Activated T-helper 1 cell treated with anti-CD3 and anti-CD28 coated beads, Interleukin-2, amount 50 U/mL, for 16 hours (primary cell): ENCODE results near the gene FCMR.

Source experiments
- DNase-seq, 2 donors: peaks; one replicate each; pipeline ENCODE4 v3.0.0-alpha.2; 2020; ENCODE audit warnings: low read depth in 1 of 2, low spot score in 1 of 2

Gene FCMR

DNA sequence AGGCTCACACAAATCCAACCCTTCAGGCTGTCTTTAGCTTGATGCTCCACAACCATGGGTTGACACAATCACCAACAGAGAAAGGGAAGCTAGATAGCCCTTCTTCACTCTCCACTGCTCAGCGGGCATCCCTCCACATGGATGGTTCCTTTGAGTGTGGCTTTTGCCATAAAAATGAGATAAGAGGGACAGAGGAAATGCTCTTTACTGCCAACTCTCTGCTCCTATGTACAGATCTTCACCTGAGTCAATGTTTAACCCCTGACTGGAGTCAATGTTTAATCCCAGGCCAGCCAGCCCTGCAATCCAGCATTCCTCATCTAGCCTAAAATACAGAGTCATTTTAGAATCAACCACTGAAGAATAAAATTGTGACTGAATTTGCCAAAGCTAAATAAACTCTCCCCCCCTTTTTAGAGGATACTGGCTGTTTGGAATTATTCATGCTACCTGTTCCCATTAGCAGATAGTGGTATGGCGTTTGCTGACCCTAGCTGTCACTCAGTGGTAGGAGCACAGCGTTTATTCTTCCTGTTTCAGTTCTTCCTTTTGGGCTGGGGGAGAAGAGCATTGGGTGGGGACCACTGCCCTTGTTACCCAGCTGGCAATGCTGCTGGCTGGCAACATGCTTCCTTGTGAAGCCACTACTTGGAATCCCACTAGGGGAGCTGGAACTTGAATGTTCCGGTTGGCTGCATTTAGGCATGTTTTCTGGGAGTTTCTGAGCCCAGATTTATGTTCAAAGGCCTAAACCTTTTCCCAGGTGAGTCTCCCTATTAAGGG lies 29.8 kb upstream of the FCMR start:
- DNase-seq: no peak

DNA sequence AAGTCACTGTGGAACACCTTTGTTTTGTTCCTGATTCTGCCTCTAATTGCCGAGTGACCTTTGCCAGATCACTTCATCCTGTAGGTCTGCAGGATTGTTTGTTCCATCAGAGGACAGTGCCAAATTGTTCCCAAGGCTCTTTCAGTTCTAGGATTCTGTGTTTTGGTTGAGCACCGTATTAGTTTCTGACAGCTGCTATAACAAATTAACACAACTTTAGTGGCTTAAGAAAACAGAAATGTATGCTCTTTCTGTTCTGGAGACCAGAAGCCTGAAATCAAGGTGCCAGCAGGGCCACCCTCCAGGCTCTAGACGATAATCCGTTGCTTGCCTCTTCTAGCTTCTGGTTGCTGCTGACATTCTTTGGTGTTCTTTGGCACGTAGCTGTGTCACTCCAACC lies 27.9 kb upstream of the FCMR start:
- DNase-seq: no peak

DNA sequence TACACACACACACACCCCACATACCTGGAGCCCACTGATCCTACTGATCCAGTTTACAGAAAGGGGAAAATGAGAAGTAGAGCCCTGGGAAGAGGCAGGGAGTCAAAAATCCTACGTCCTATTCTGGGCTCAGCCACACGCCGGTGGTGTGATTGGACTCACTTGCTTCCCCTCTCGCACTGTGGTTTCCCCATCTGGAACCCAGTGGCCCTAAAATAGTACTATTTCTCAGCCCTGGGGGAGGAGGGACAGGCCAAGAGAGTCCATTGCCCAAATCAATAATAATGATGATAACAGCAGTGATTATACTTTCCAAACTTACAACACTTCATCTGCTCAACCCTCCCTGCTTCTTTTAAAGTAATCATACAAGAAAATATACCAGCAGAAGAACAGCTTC lies 27.5 kb upstream of the FCMR start:
- no peak for DNase-seq

DNA sequence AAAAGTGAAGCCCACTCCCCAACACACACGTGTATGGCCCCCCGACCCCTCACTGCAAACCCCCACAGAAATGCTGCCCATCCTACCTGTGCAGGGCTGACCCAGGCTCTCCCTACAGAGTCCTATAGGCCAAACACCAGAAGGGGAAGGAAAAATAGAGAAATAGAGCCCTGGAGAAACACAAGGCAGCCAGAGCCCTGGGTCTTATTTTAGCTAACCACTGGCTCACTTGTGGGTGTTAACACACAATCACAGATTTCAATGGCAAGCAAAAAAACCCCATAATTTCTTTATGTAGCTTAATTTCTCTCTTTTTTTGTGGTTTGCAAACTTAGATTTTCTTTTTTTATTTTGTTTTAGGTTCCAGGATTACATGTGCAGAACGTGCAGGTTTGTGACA lies 25.5 kb upstream of the FCMR start:
- DNase-seq: no peak

DNA sequence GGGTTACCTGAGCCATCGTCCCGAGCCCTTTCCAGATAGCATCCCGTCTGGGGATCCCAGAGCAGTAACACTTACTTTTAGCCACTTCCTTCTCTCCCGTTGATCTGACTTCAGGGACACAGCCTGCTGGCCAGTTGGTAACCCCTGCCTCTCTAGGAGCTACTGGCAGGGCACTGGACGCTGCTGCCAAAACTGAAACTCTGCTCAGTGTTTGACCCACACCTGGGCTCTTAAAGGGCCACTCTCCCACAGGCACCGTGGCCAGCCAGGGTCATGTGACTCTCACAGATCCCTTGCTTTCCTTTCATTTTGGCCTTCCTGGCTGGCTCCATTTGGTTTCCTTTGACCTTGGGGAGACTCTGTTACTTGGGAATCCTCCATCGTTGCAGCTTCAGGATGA lies 24.5 kb upstream of the FCMR start, which contains the start of gene PIGR:
Gene PIGR (minus strand): TSS at position 206 of the 400 bp plus-strand sequence. CDS start 5,935 bp downstream, outside the sequence.
- DNase-seq: no peak

DNA sequence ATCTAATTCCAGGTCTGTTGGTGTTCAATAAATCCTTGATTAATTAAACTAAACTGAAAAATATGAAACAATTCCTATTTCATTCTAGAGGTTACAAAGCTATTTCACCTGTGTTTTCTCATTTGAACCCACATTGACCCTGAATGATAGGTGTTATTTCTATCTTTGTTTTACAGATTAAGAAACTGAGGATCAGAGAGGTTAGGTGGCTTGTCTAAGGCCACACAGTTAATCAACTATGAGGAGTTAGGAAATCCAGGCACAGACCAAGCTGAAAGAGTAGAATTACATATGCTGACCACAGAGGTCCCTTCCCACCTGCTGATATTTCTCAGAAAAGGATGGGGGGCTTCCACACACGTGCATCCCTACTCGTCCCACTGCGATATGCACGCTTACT lies 24.0 kb upstream of the FCMR start:
- no peak for DNase-seq

DNA sequence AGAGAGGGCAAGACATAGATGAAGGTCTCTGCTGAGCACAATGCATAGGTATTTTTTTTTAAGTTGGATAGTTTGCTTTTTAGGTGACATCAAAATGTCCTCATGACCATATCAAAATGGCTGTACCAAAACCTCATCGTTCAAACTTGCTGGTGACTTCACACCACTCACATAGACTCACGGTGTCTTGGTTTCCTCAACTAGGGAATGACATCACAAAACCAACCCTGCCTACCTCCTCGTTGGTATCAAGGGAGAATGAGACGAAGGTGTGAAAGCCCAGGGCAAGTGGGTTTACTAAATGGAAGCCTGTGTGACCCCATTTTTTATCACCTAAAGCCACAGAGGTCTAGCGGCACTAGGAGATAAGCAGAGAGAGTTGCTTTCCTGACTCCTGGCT lies 23.0 kb upstream of the FCMR start:
- DNase-seq: no peak

DNA sequence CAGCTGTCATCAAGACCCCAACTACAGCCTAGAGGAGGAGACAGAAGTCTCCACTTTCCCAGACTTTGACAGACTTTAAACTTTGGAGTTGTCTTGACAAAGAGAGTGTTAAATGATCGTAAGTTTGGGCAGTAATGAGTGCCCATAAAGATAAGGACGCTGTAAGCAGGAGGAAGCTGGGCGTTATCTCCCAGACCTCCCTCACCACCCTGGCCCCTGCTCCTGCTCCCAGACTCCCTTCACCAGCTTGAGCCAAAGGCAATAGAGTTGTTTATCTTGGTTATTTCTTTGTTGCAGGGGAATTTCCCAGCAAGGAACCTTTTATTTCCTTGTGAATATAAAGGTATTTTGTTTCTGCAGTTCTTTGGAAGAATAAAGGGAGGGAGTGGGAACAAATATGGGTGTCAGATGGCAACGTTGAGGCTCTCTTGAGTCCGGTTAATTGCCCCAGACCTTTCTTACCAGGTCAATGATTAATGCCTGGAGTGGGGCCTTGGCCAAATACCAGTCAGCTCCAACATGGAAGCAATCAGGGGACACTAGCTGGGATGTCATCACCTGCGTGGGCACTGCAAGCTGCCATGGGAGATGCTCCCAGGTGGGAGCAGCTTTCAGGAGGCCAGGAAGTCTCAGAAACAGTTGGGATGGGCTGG lies 20.2 kb upstream of the FCMR start:
- DNase-seq: no peak

DNA sequence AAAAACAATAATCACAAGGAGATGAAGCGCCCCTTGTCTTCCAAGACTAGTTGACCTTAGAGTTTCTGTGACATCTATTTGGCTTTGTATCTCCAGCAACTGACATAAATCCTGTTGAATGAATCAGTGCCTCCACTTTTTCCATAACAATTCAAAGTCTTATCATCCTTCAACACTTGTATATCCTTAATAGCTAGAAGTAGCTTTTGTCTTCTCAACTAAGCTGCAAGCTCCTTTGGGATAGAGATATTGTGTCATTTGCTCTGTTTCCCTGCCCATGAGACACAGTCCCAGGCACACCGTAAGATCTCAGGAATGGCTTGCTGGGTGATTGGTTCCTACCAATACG lies 18.8 kb upstream of the FCMR start:
- DNase-seq: no peak

DNA sequence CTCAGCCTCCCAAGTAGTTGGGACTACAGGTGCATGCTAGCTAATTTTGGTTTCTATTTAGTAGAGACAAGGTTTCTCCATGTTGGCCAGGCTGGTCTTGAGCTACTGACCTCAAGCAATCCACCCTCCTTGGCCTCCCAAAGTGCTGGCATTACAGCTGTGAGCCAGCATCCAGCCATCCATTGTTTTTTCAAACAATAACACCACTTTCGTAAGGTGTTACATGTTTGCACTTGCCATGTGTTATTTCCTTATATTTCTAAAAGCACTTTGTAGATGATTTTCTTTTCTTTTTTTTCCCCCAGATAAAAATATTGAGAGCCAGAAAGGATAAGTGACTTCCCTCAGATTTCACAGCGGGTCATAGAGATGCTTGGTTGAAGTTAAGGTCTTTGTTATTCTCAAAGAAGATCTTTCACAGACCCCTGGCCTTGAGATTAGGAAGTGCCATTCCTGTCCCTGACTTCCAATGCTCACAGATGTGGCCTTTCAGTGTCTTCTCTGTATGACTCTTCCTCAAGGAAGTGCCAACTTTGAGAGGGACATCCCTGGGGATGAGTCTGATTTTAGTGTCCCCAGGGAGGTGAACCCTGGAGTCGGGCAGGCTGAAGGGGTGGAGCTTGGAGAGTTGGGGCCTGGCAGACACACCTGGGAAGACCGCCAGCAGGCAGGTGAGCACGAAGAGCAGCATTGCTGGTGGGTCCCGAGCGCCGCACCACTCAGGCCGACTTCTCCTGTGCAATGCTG lies 18.3 kb upstream of the FCMR start:
- DNase-seq: no peak

DNA sequence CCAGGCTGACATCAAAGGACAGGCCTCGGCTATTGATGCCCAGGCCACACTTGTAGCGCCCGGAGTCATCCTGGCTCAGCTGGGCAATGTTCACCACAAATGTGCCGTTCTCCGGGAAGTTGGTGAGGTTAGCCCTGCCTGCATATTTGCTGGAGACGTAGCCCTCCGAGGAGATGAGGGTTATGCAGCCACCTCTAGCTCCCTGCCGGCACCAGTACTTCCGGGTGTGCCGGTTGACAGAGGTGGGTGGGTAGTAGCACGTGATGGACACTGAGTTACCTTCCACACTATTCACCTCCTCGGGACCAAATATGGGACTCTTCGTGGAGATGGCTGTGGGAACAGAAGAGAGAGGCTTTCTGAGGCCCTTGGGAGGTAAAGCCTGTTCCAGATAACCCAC lies 17.4 kb upstream of the FCMR start:
- no peak for DNase-seq

DNA sequence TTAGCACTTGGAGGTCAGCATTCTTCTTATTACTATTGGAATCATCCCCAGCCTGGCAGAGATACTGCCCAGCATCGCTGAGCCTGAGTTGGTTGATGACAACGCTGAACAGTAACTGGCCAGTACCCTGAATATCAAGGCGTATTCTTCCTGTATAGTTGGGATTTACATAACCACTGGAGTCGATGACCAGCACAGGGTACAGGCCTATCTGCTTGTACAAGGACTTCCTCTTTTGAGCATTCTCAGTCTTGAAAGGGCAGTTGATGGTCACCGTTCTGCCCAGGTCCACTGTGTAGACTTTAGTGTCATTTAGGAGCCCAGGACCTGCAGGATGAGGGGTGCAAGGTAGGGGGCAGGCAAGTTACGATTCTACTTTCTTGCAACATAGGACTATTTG lies 15.7 kb upstream of the FCMR start:
- DNase-seq: no peak

DNA sequence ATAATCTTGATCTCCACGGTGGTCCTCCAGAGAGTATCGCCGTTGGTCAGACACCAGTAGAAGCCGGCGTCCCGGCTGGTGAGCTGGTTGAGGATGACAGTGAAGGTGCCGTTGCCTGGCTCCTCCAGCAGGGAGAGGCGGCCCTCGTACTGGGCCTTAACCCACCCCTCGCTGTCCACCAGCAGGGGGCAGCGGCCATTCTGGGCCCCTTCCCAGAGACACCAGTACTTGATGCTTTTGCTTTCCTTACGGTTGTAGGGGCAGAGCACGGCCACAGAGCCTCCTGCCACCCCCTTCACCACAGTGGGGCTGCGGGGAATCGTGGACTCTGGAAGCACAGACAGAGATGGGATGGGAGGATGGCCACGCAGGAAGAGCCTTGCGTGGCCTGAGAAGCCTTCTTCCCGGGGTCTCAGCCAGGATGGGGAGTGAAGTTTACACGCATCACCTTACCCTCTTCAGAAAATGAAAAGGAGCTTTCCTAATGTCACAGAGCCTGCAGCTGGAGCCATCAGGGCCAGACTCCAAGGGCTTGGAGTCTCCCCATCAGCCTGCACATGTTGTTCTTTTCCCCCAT lies 13.8 kb upstream of the FCMR start:
- DNase-seq: no peak

DNA sequence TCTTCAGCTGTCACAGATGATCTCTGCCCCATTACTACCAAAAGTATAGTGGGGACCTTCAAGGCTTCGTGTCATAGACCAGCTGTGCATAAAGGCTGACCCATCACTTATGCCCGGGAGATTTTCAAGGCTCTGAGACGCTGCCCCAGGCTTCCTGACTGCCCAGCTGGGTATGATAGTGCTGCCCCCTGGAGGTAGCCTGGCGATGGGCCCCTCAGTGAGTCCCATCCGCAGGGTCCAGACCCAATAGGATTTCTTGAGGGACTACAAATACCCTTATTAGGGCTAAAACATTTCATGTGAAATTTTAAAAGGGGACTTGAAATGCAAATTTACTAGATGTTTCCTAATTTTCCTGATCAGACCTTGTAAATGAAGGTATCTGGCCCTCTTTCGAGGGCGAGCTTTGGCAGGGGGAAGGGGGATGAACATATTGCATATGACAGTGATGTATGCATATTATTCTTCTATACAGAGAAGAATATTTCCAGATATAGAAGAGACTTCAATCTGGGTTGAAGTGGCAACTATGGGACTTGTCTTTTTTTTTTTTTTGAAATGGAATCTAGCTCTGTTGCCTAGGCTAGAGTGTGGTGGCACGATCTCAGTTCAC lies 11.7 kb upstream of the FCMR start:
- DNase-seq: peak; percentile 58

DNA sequence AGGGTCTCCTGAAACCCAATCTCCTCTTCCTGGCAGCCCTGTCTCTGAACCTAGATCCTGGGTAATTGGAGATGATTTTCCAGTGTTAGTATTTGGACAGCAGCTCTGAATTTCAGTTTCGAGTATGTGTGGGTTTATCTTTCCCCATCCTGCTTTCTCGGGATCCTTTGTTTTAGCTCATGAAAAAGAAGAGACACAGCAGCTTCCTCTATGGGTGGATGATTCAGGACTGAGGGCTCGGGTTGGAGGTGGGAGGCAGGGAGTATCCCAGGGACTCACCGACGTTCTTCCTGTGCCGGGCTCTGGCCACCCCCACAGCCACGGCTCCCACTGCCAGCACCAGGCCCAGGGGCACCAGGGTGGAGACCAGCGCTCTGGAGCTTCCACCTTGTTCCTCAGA lies 10.4 kb upstream of the FCMR start:
- no peak for DNase-seq

DNA sequence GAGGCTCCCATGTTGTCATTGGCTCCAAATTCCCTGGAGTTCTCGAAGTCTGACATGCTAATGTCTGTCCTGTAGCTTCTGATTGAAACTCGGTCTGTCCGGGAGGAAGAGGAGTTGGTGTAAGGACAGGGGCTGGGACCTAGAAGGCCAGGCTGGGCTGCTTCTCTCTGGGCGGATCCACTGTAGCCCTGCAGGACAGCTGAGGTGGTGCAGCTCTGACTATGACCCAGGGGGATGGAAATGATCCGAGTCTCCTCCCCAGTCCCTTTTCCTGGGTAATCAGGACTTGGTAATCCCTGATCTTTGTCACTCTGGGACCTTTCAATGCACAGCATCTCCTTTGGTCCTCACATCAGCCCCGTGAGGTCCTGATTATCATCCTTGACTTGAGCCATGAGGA lies 10.0 kb upstream of the FCMR start:
- no peak for DNase-seq

DNA sequence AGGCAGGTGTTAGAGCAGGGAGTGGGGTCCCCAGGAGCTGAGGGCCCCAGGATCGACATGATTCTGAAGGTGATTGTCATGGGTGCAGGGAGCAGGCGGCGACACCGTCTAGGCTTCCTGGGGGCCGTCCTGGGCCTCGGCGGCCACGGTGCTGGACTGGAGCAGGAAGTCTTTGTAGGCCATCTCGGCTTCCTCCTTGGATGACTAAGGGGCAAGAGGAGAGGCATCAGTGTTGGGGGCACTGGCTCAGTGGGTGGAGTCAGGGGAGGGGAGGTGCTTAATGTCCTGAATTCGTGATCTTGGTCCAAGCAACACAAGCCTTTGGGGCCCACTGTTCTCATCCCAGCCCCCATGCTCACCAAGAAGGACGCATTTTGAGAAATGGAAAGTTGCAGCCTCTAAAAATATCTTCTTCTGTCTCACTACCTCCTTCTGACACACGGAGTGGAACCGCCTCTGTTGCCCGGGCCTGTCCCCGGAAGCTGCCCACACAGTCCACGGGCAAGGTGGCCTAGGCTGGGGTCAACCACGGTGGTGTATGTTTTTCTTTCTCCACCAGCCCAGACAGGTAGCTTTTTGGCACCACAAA lies 8.6 kb upstream of the FCMR start:
- no peak for DNase-seq

DNA sequence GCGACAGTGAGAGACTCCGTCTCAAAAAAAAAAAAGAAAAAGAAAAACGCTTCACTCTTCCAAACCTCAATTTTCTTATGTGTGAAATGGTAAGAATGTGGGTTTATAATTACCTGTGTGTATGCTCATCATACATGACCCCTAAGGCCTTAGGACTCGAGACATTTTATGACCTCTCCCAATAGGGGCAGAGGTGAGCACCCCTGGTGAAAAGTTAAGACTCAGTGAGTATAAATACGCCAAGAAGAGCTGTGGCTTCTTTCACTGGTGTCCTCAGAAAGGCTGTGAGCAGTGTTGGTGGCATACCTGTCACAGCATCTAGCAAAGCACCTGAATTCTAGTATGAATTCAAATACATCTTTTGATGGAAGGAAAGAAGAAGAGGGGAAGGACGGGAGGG lies 7.8 kb upstream of the FCMR start:
- DNase-seq: no peak

DNA sequence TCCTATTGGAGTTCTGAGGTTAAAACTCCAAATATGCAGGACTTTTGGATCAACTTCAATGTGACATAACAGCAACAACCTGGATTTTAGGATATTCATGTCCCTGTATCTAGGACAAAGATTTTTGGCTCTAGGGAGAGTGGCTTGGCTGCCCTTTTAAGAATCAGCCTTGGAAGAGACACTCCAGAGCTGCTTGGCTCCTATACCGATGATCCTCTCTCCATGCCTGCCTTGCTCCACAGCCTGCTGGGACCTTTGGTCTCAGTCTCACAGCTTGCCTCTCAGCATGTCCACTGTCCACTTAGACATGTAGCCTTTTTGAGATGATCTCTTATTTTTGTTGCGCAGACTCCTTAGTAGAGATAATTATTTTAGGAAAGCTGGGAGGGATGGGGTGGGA lies 4.5 kb upstream of the FCMR start:
- no peak for DNase-seq

DNA sequence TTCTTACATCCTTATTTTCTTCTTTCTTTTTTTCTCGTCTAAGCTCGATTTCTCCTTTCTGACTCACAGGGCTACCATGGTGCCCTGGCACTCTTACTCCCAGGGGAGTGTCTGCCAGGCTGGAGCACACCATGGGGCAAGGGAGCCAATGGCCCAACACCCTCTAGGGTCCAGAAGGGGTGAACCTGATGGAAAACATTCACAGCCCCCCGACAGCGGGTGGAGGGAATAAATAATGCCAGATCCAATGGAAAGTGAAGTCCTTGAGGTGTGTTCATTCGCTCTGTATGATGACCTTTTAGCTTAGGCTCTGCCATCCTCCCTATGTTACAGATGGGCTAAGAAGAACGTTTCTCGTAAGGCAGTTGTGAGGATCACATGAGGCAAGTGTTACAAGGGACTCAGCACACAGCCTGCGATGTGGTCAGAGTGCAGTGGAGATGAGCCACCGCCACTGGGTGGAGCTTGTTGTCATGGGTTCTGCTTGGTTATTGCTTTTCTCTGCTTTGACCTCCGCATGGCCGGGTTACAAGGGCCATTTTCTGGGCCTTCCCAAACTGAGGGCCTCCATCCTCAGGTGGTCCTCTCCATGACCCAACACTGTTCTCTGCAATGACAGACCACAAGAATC lies 3.5 kb upstream of the FCMR start:
- DNase-seq: peak in 1 of 2 donors; percentile 18
